Measurements from ENCODE around the gene HRCT1. TPM values are rescaled to one million over a fixed set of nuclear protein-coding genes. Genes with fewer than 3 reads are reported as not detected.

The HRCT1 gene
- total RNA-seq = not detected in 2 replicates

- DNase-seq (ENCODE audit: low spot score) = no peak
- Mint-ChIP-seq H3K4me1 (ENCODE audit: low read depth) (peaks cover 24% of the 10 kb centered on the region), H3K36me3 (ENCODE audit: low read depth) (no peaks in the 10 kb centered on the region), H3K9me3 (no peaks in the 10 kb centered on the region), H3K27me3 (ENCODE audit: insufficient read depth) (peaks cover 2% of the 10 kb centered on the region), H3K4me3 (no peak within 1 kb of the TSS), H3K27ac (no peak within 1 kb of the TSS)
- intact Hi-C loops (cut with micrococcal nuclease) = no loop called here
These were observed at the start of gene HRCT1 for GRCh38 chr9:35905912-35906679. HRCT1 (plus strand) TSS chr9:35906202; CDS start chr9:35906288, 86 bp downstream.

DNA sequence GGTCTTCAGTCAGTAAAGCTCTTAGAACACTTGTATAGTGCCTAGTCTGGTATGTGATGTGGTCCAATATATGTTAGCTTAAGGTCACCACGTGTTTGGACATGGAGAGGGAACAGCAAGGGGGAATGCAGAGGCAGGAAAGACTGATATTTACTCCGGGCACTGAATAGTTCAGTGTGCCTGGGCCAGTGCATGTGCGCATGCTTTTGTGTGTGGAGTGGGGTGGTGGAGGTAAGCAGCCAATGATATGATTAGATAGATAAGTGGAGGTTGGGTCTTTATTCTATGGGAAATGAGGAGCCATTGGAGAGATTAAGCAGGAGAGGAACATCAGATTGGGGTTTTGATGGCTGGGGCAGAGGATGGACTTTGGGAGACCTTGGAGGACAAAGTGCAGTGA is 49.8 kb upstream of the HRCT1 start:
- Mint-ChIP-seq H3K36me3 (ENCODE audit: low read depth) (no peaks in the 10 kb centered on the region), H3K27me3 (ENCODE audit: insufficient read depth) (no peaks in the 10 kb centered on the region), H3K9me3 (no peaks in the 10 kb centered on the region), H3K4me3 (no peak overlapping the region), H3K27ac (no peak overlapping the region), H3K4me1 (ENCODE audit: low read depth) (no peaks in the 10 kb centered on the region)
- DNase-seq (ENCODE audit: low spot score) = no peak
- intact Hi-C loops (cut with micrococcal nuclease) = no loop called here

GRCh38 chr9:35856882-35857281 is 49.1 kb upstream of the HRCT1 start:
- H3K36me3 Mint-ChIP-seq (ENCODE audit: low read depth) = no peaks in the 10 kb centered on the region
- DNase-seq (ENCODE audit: low spot score) = no peak
- H3K27ac Mint-ChIP-seq = no peak overlapping the region
- intact Hi-C loops (cut with micrococcal nuclease) = no loop called here
- peaks cover 3% of the 10 kb centered on the region for H3K27me3 Mint-ChIP-seq (ENCODE audit: insufficient read depth)
- no peaks in the 10 kb centered on the region for H3K4me1 Mint-ChIP-seq (ENCODE audit: low read depth)
- no peaks in the 10 kb centered on the region for H3K9me3 Mint-ChIP-seq
- H3K4me3 Mint-ChIP-seq = no peak overlapping the region

- peaks cover 6% of the 10 kb centered on the region for H3K27me3 Mint-ChIP-seq (ENCODE audit: insufficient read depth)
- H3K4me1 Mint-ChIP-seq (ENCODE audit: low read depth) = no peaks in the 10 kb centered on the region
- no peaks in the 10 kb centered on the region for H3K36me3 Mint-ChIP-seq (ENCODE audit: low read depth)
- intact Hi-C loops (cut with micrococcal nuclease) = no loop called here
- no peak overlapping the region for H3K27ac Mint-ChIP-seq
- DNase-seq (ENCODE audit: low spot score) = no peak
- H3K4me3 Mint-ChIP-seq = no peak overlapping the region
- no peaks in the 10 kb centered on the region for H3K9me3 Mint-ChIP-seq
These were observed 47.5 kb upstream of the HRCT1 start for GRCh38 chr9:35858458-35858857.

GRCh38 chr9:35859310-35859989 is 46.6 kb upstream of the HRCT1 start:
- DNase-seq (ENCODE audit: low spot score) = no peak
- Mint-ChIP-seq H3K4me1 (ENCODE audit: low read depth) (no peaks in the 10 kb centered on the region), H3K27ac (no peak overlapping the region), H3K27me3 (ENCODE audit: insufficient read depth) (peaks cover 6% of the 10 kb centered on the region), H3K36me3 (ENCODE audit: low read depth) (no peaks in the 10 kb centered on the region), H3K9me3 (no peaks in the 10 kb centered on the region), H3K4me3 (no peak overlapping the region)
- intact Hi-C loops (cut with micrococcal nuclease) = no loop called here

GRCh38 chr9:35859990-35860339 is 46.0 kb upstream of the HRCT1 start:
- peaks cover 6% of the 10 kb centered on the region for H3K27me3 Mint-ChIP-seq (ENCODE audit: insufficient read depth)
- no peak for DNase-seq (ENCODE audit: low spot score)
- no peak overlapping the region for H3K27ac Mint-ChIP-seq
- no peaks in the 10 kb centered on the region for H3K4me1 Mint-ChIP-seq (ENCODE audit: low read depth)
- intact Hi-C loops (cut with micrococcal nuclease) = no loop called here
- no peak overlapping the region for H3K4me3 Mint-ChIP-seq
- H3K9me3 Mint-ChIP-seq = no peaks in the 10 kb centered on the region
- no peaks in the 10 kb centered on the region for H3K36me3 Mint-ChIP-seq (ENCODE audit: low read depth)

DNA sequence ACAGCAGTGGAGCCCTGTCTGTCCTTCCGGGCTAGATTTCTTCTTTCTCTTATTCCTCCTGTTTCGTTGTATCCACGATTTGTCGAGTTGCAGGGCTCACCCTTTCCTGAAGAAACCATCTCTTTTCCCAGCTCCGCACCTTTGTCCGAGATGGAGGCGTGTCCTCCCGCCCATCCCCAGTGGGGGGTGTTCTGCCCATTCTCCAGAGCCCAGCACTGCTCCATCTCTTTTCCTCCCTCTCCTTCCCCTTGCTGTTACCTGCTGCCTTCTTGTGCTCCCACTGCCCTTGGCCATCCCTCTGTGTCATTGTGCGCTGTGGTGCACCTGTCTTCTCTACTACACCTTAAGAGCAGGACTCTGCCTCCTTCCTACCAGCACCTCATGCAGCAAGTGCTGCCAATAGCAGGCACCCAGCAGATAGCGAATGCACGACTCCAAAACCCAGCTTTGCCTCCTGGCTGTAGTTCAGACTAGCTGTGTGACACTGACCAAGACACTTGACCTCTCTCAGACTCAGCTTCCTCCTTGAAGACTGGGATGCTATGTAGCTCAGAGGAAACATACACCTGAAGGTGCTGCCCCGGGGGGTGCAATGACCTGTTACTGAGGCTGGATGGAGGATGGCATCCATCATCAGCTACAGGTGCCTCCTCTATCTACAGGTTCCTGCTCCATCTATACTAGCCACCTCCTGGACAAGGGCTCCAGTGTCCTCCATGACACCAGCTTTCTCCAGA is 44.7 kb upstream of the HRCT1 start:
- Mint-ChIP-seq H3K4me1 (ENCODE audit: low read depth) (no peaks in the 10 kb centered on the region), H3K36me3 (ENCODE audit: low read depth) (no peaks in the 10 kb centered on the region), H3K9me3 (no peaks in the 10 kb centered on the region), H3K27me3 (ENCODE audit: insufficient read depth) (peaks cover 6% of the 10 kb centered on the region), H3K4me3 (no peak overlapping the region), H3K27ac (no peak overlapping the region)
- intact Hi-C loops (cut with micrococcal nuclease) = no loop called here
- no peak for DNase-seq (ENCODE audit: low spot score)

- Mint-ChIP-seq H3K27me3 (ENCODE audit: insufficient read depth) (peaks cover 6% of the 10 kb centered on the region), H3K9me3 (no peaks in the 10 kb centered on the region), H3K4me1 (ENCODE audit: low read depth) (no peaks in the 10 kb centered on the region), H3K4me3 (no peak overlapping the region), H3K27ac (no peak overlapping the region), H3K36me3 (ENCODE audit: low read depth) (no peaks in the 10 kb centered on the region)
- no peak for DNase-seq (ENCODE audit: low spot score)
- intact Hi-C loops (cut with micrococcal nuclease) = no loop called here
These were observed 43.7 kb upstream of the HRCT1 start for GRCh38 chr9:35862328-35862727.

GRCh38 chr9:35863583-35863982 is 42.4 kb upstream of the HRCT1 start:
- no peak for DNase-seq (ENCODE audit: low spot score)
- Mint-ChIP-seq H3K27ac (no peak overlapping the region), H3K9me3 (no peaks in the 10 kb centered on the region), H3K27me3 (ENCODE audit: insufficient read depth) (peaks cover 6% of the 10 kb centered on the region), H3K36me3 (ENCODE audit: low read depth) (no peaks in the 10 kb centered on the region), H3K4me1 (ENCODE audit: low read depth) (no peaks in the 10 kb centered on the region), H3K4me3 (no peak overlapping the region)
- intact Hi-C loops (cut with micrococcal nuclease) = no loop called here

GRCh38 chr9:35864695-35865255 is 41.2 kb upstream of the HRCT1 start:
- Mint-ChIP-seq H3K4me1 (ENCODE audit: low read depth) (no peaks in the 10 kb centered on the region), H3K4me3 (no peak overlapping the region), H3K9me3 (no peaks in the 10 kb centered on the region), H3K27me3 (ENCODE audit: insufficient read depth) (peaks cover 6% of the 10 kb centered on the region), H3K36me3 (ENCODE audit: low read depth) (no peaks in the 10 kb centered on the region), H3K27ac (no peak overlapping the region)
- DNase-seq (ENCODE audit: low spot score) = no peak
- intact Hi-C loops (cut with micrococcal nuclease) = no loop called here

DNA sequence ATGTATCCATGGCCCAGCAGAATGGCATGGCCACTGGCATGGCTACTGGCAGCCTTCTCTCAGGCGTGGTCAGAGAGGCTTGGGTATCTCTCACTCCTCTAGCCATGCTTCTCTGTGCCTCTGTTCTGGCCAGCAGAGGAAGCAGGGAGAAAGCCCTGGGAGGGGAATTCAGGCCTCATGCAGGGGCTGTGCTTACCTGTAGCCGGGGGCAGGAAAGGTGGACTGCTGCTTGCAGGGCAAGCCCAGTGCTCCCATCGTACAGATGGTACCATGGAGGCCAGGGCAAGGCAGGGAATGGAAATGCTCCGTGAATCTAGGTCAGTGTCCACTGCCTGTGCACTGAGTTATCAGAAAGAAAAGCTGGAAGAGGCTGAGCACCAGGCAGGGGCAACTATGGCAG is 38.5 kb upstream of the HRCT1 start:
- intact Hi-C loops (cut with micrococcal nuclease) = no loop called here
- H3K4me1 Mint-ChIP-seq (ENCODE audit: low read depth) = no peaks in the 10 kb centered on the region
- no peaks in the 10 kb centered on the region for H3K9me3 Mint-ChIP-seq
- peaks cover 3% of the 10 kb centered on the region for H3K27me3 Mint-ChIP-seq (ENCODE audit: insufficient read depth)
- no peak overlapping the region for H3K4me3 Mint-ChIP-seq
- H3K27ac Mint-ChIP-seq = no peak overlapping the region
- no peak for DNase-seq (ENCODE audit: low spot score)
- H3K36me3 Mint-ChIP-seq (ENCODE audit: low read depth) = no peaks in the 10 kb centered on the region

DNA sequence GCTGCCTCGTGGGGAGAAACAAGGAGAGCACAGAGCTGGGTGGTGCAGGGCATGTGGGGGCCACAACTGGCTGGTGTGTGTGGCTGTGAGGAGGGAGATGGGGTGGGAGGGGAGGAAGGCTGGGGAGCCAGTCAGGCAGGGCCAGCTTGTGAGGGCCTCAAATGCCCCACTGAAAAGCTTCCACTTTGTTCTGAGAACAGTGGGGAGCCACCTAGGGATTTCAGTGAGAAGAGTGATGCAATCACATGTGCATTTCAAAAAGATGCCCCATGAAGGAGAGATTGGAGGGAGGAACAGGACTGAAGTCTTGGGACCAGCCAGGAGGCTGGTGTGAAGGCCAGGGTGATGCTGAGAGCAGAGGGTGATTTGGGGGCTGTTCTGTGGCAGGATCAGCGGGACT is 37.1 kb upstream of the HRCT1 start:
- intact Hi-C loops (cut with micrococcal nuclease) = no loop called here
- H3K4me1 Mint-ChIP-seq (ENCODE audit: low read depth) = no peaks in the 10 kb centered on the region
- no peaks in the 10 kb centered on the region for H3K27me3 Mint-ChIP-seq (ENCODE audit: insufficient read depth)
- no peak overlapping the region for H3K4me3 Mint-ChIP-seq
- H3K9me3 Mint-ChIP-seq = no peaks in the 10 kb centered on the region
- no peak overlapping the region for H3K27ac Mint-ChIP-seq
- no peak for DNase-seq (ENCODE audit: low spot score)
- H3K36me3 Mint-ChIP-seq (ENCODE audit: low read depth) = no peaks in the 10 kb centered on the region

- Mint-ChIP-seq H3K27me3 (ENCODE audit: insufficient read depth) (no peaks in the 10 kb centered on the region), H3K4me1 (ENCODE audit: low read depth) (no peaks in the 10 kb centered on the region), H3K9me3 (no peaks in the 10 kb centered on the region), H3K36me3 (ENCODE audit: low read depth) (no peaks in the 10 kb centered on the region), H3K27ac (no peak overlapping the region), H3K4me3 (no peak overlapping the region)
- no peak for DNase-seq (ENCODE audit: low spot score)
- intact Hi-C loops (cut with micrococcal nuclease) = no loop called here
These were observed 36.3 kb upstream of the HRCT1 start for GRCh38 chr9:35869621-35870216.
